Neural crest cell (in vitro differentiated cells): ENCODE measurements around the gene CPSF4L. TPM values are rescaled to one million over a fixed set of nuclear protein-coding genes. Genes with fewer than 3 reads are reported as not detected.

Source experiments
- DNase-seq: peaks from one replicate; pipeline ENCODE4 v3.0.0; 2021; ENCODE audit warnings: low read depth, mixed read lengths, low spot score
- H3K27ac Mint-ChIP-seq: one replicate; pipeline ENCODE4 v1.8.0; 2021; ENCODE audit warnings: mild to moderate bottlenecking, mixed read lengths; ENCODE audit not compliant: unreplicated experiment
- H3K27me3 Mint-ChIP-seq: 2 replicates; pipeline ENCODE4 v1.8.0; 2021; ENCODE audit warnings: low read depth, mild to moderate bottlenecking, mixed read lengths
- H3K36me3 Mint-ChIP-seq: 2 replicates; pipeline ENCODE4 v1.8.0; 2021; ENCODE audit warnings: low read depth, mild to moderate bottlenecking, mixed read lengths
- H3K4me1 Mint-ChIP-seq: 2 replicates; pipeline ENCODE4 v1.8.0; 2021; ENCODE audit warnings: mixed read lengths
- H3K4me3 Mint-ChIP-seq: one replicate; pipeline ENCODE4 v1.8.0; 2021; ENCODE audit warnings: mild to moderate bottlenecking, mixed read lengths
- H3K9me3 Mint-ChIP-seq: 2 replicates; pipeline ENCODE4 v1.8.0; 2021; ENCODE audit warnings: mixed read lengths
- CTCF ChIP-seq: fragments of 200-600 bp; sonication (generic); conservative IDR thresholded peaks from 2 replicates; pipeline ENCODE4 v1.5.0; 2021; ENCODE audit warnings: antibody characterized with exemption, mild to moderate bottlenecking
- total RNA-seq: library from RNA; stranded (reverse); gene quantifications from 2 replicates; pipeline ENCODE4 v1.2.1, GENCODE V29; 2021

CPSF4L gene
- total RNA-seq, 1 donor from 2014 or later = not detected

- TF ChIP-seq CTCF = no peak
- H3K9me3 Mint-ChIP-seq = peaks cover 2% of the 10 kb centered on the region
- no peak for DNase-seq
- H3K36me3 Mint-ChIP-seq = peaks cover 2% of the 10 kb centered on the region
- H3K4me3 Mint-ChIP-seq = no peak overlapping the region
- H3K27me3 Mint-ChIP-seq = peaks cover 10% of the 10 kb centered on the region
- H3K4me1 Mint-ChIP-seq = peaks cover 37% of the 10 kb centered on the region
- no peak overlapping the region for H3K27ac Mint-ChIP-seq
These were observed 39.7 kb upstream of the CPSF4L start for GRCh38 chr17:73301369-73301768.

- H3K36me3 Mint-ChIP-seq = peaks cover 2% of the 10 kb centered on the region
- TF ChIP-seq CTCF = no peak
- H3K27ac Mint-ChIP-seq = no peak overlapping the region
- H3K4me3 Mint-ChIP-seq = no peak overlapping the region
- H3K9me3 Mint-ChIP-seq = peaks cover 2% of the 10 kb centered on the region
- no peak for DNase-seq
- peaks cover 31% of the 10 kb centered on the region for H3K4me1 Mint-ChIP-seq
- H3K27me3 Mint-ChIP-seq = peaks cover 10% of the 10 kb centered on the region
These were observed 38.7 kb upstream of the CPSF4L start for GRCh38 chr17:73300392-73300791.

GRCh38 chr17:73297934-73298861 lies 36.5 kb upstream of the CPSF4L start:
- peaks cover 9% of the 10 kb centered on the region for H3K27me3 Mint-ChIP-seq
- no peak overlapping the region for H3K27ac Mint-ChIP-seq
- no peaks in the 10 kb centered on the region for H3K36me3 Mint-ChIP-seq
- no peak overlapping the region for H3K4me3 Mint-ChIP-seq
- DNase-seq = no peak
- peaks cover 13% of the 10 kb centered on the region for H3K4me1 Mint-ChIP-seq
- no peaks in the 10 kb centered on the region for H3K9me3 Mint-ChIP-seq
- no peak for TF ChIP-seq CTCF

GRCh38 chr17:73293480-73293911 lies 31.8 kb upstream of the CPSF4L start:
- peaks cover 25% of the 10 kb centered on the region for H3K4me1 Mint-ChIP-seq
- no peaks in the 10 kb centered on the region for H3K36me3 Mint-ChIP-seq
- TF ChIP-seq CTCF = no peak
- DNase-seq = no peak
- H3K9me3 Mint-ChIP-seq = no peaks in the 10 kb centered on the region
- H3K27ac Mint-ChIP-seq = no peak overlapping the region
- no peak overlapping the region for H3K4me3 Mint-ChIP-seq
- peaks cover 28% of the 10 kb centered on the region for H3K27me3 Mint-ChIP-seq

GRCh38 chr17:73293031-73293430 lies 31.4 kb upstream of the CPSF4L start:
- no peak for DNase-seq
- Mint-ChIP-seq H3K9me3 (no peaks in the 10 kb centered on the region), H3K4me3 (no peak overlapping the region), H3K4me1 (peaks cover 21% of the 10 kb centered on the region), H3K27me3 (peaks cover 25% of the 10 kb centered on the region), H3K36me3 (no peaks in the 10 kb centered on the region), H3K27ac (no peak overlapping the region)
- TF ChIP-seq CTCF = no peak
